Neural cell (in vitro differentiated cells): ENCODE results near the gene COL13A1.

Experiments used
- POLR2AphosphoS5 ChIP-seq: IDR thresholded peaks from 2 replicates; pipeline ENCODE4 v1.6.1; 2012
- SMC3 ChIP-seq: fragments of 450-650 bp; conservative IDR thresholded peaks from 2 replicates; pipeline ENCODE4 v1.6.1; 2014; ENCODE audit warnings: antibody characterized with exemption, mild to moderate bottlenecking, moderate library complexity; ENCODE audit not compliant: poor library complexity
- TAF1 ChIP-seq: IDR thresholded peaks from 2 replicates; pipeline ENCODE4 v1.6.1; 2012; ENCODE audit warnings: low read depth
- TF ChIP-seq, protein P1 (sequence below): fragments of 450-650 bp; IDR thresholded peaks from 2 replicates; pipeline ENCODE4 v1.5.1; 2014; ENCODE audit warnings: antibody characterized with exemption, mild to moderate bottlenecking, moderate library complexity; ENCODE audit not compliant: poor library complexity, severe bottlenecking

GRCh38 chr10:69965919-69966662 is 164.4 kb downstream of the COL13A1 start:
- TF ChIP-seq, protein P1, sequence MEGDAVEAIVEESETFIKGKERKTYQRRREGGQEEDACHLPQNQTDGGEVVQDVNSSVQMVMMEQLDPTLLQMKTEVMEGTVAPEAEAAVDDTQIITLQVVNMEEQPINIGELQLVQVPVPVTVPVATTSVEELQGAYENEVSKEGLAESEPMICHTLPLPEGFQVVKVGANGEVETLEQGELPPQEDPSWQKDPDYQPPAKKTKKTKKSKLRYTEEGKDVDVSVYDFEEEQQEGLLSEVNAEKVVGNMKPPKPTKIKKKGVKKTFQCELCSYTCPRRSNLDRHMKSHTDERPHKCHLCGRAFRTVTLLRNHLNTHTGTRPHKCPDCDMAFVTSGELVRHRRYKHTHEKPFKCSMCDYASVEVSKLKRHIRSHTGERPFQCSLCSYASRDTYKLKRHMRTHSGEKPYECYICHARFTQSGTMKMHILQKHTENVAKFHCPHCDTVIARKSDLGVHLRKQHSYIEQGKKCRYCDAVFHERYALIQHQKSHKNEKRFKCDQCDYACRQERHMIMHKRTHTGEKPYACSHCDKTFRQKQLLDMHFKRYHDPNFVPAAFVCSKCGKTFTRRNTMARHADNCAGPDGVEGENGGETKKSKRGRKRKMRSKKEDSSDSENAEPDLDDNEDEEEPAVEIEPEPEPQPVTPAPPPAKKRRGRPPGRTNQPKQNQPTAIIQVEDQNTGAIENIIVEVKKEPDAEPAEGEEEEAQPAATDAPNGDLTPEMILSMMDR, result no peak
- no peak for TF ChIP-seq POLR2AphosphoS5
- no peak for TF ChIP-seq TAF1
- no peak for TF ChIP-seq SMC3
